ENCODE results near the gene CSTF2T.

Gene CSTF2T

GRCh38 chr10:51699475-51700227 is at the start of gene CSTF2T:
CSTF2T (minus strand) TSS chr10:51699595; CDS start chr10:51699549, 46 bp downstream.
- peak; percentile 70 to 99 (median 93) for DNase-seq

- DNase-seq = no peak
Observed at GRCh38 chr10:51748959-51749358, 49.6 kb upstream of the CSTF2T start.

GRCh38 chr10:51747216-51747615 is 47.8 kb upstream of the CSTF2T start:
- no peak for DNase-seq

- no peak for DNase-seq
Observed at GRCh38 chr10:51745397-51745796, 46.0 kb upstream of the CSTF2T start.

GRCh38 chr10:51744235-51745000 is 45.0 kb upstream of the CSTF2T start:
- DNase-seq = no peak

GRCh38 chr10:51743146-51743545 is 43.8 kb upstream of the CSTF2T start:
- DNase-seq = no peak

GRCh38 chr10:51733057-51733456 is 33.7 kb upstream of the CSTF2T start:
- DNase-seq = no peak

GRCh38 chr10:51729822-51730555 is 30.6 kb upstream of the CSTF2T start:
- no peak for DNase-seq

GRCh38 chr10:51724038-51724437 is 24.6 kb upstream of the CSTF2T start:
- DNase-seq = no peak

- no peak for DNase-seq
Observed at GRCh38 chr10:51718804-51719291, 19.5 kb upstream of the CSTF2T start.

- no peak for DNase-seq
Observed at GRCh38 chr10:51716981-51717380, 17.6 kb upstream of the CSTF2T start.

GRCh38 chr10:51711519-51711891 is 12.1 kb upstream of the CSTF2T start:
- no peak for DNase-seq

GRCh38 chr10:51709324-51709972 is 10.1 kb upstream of the CSTF2T start:
- DNase-seq = no peak

GRCh38 chr10:51708609-51709008 is 9.2 kb upstream of the CSTF2T start:
- no peak for DNase-seq

- DNase-seq = no peak
Observed at GRCh38 chr10:51707821-51708424, 8.5 kb upstream of the CSTF2T start.

- no peak for DNase-seq
Observed at GRCh38 chr10:51707392-51707791, 8.0 kb upstream of the CSTF2T start.

GRCh38 chr10:51706225-51706624 is 6.8 kb upstream of the CSTF2T start:
- DNase-seq = peak in 3 of 14 donors; percentile 3 to 41 (median 15)

- DNase-seq = no peak
Observed at GRCh38 chr10:51705774-51706173, 6.4 kb upstream of the CSTF2T start.

GRCh38 chr10:51700228-51700817 is 928 bp upstream of the CSTF2T start:
- DNase-seq = peak in 1 of 14 donors; percentile 8

- DNase-seq = peak in 1 of 14 donors; percentile 71
Observed at GRCh38 chr10:51699145-51699474, 285 bp downstream of the CSTF2T start.

GRCh38 chr10:51698473-51699063 is 827 bp downstream of the CSTF2T start:
- peak in 2 of 14 donors; percentile 4 to 25 for DNase-seq

Measured in C1 segment of cervical spinal cord (tissue), 14 donors.